ENCODE results near the gene NF2.
"Not testable (repeated sequence)": the region's sequence is repeated elsewhere in the genome, so short reads cannot be mapped to it uniquely, and the experiment has no call there.

NF2 gene

GRCh38 chr22:29603358-29604075, at the start of gene NF2:
Gene NF2 (plus strand): TSS chr22:29603633. CDS start chr22:29603999, 366 bp downstream.
- Histone ChIP-seq H3K9ac (ENCODE audit: low read depth in 1 of 2, low read length in 2 of 2) (peak within 1 kb of the TSS; percentile 95 to 97), H3K4me3 (ENCODE audit: low read length in 2 of 2) (peak within 1 kb of the TSS; percentile 75 to 92), H3K9me3 (ENCODE audit: control insufficient read depth in 2 of 2, low read length in 2 of 2) (no peaks in the 10 kb centered on the region), H3K27me3 (ENCODE audit: control insufficient read depth in 2 of 2, insufficient read depth in 2 of 2, low read length in 2 of 2) (no peaks in the 10 kb centered on the region), H3K4me1 (ENCODE audit: control insufficient read depth in 2 of 2, insufficient read depth in 2 of 2, low read length in 2 of 2) (peaks cover 2 to 9% of the 10 kb centered on the region in 2 donors), H3K27ac (ENCODE audit: low read depth in 2 of 2, low read length in 2 of 2) (peak within 1 kb of the TSS; percentile 87 to 93), H3K36me3 (ENCODE audit: control insufficient read depth in 2 of 2, insufficient read depth in 2 of 2, low read length in 2 of 2) (peaks cover 0 to 3% of the 10 kb centered on the region in 2 donors)

GRCh38 chr22:29555065-29555644, 48.3 kb upstream of the NF2 start:
- peaks cover 6 to 9% of the 10 kb centered on the region in 2 donors for H3K4me1 ChIP-seq (ENCODE audit: control insufficient read depth in 2 of 2, insufficient read depth in 2 of 2, low read length in 2 of 2)
- H3K27ac ChIP-seq (ENCODE audit: low read depth in 2 of 2, low read length in 2 of 2): no peak overlapping the region
- no peaks in the 10 kb centered on the region for H3K9me3 ChIP-seq (ENCODE audit: control insufficient read depth in 2 of 2, low read length in 2 of 2)
- H3K4me3 ChIP-seq (ENCODE audit: low read length in 2 of 2): no peak overlapping the region
- no peak overlapping the region for H3K9ac ChIP-seq (ENCODE audit: low read depth in 1 of 2, low read length in 2 of 2)
- H3K36me3 ChIP-seq (ENCODE audit: control insufficient read depth in 2 of 2, insufficient read depth in 2 of 2, low read length in 2 of 2): peaks cover 26% of the 10 kb centered on the region in 2 donors
- H3K27me3 ChIP-seq (ENCODE audit: control insufficient read depth in 2 of 2, insufficient read depth in 2 of 2, low read length in 2 of 2): no peaks in the 10 kb centered on the region

GRCh38 chr22:29559030-29559429, 44.4 kb upstream of the NF2 start:
- H3K4me1 ChIP-seq (ENCODE audit: control insufficient read depth in 2 of 2, insufficient read depth in 2 of 2, low read length in 2 of 2): peaks cover 4 to 7% of the 10 kb centered on the region in 2 donors
- H3K9ac ChIP-seq (ENCODE audit: low read depth in 1 of 2, low read length in 2 of 2): no peak overlapping the region
- H3K36me3 ChIP-seq (ENCODE audit: control insufficient read depth in 2 of 2, insufficient read depth in 2 of 2, low read length in 2 of 2): peaks cover 40 to 44% of the 10 kb centered on the region in 2 donors

GRCh38 chr22:29559853-29560252, 43.6 kb upstream of the NF2 start:
- no peaks in the 10 kb centered on the region for H3K4me1 ChIP-seq (ENCODE audit: control insufficient read depth in 2 of 2, insufficient read depth in 2 of 2, low read length in 2 of 2)
- H3K9me3 ChIP-seq (ENCODE audit: control insufficient read depth in 2 of 2, low read length in 2 of 2): no peaks in the 10 kb centered on the region
- H3K27me3 ChIP-seq (ENCODE audit: control insufficient read depth in 2 of 2, insufficient read depth in 2 of 2, low read length in 2 of 2): no peaks in the 10 kb centered on the region
- H3K9ac ChIP-seq (ENCODE audit: low read depth in 1 of 2, low read length in 2 of 2): no peak overlapping the region
- no peak overlapping the region for H3K27ac ChIP-seq (ENCODE audit: low read depth in 2 of 2, low read length in 2 of 2)
- H3K36me3 ChIP-seq (ENCODE audit: control insufficient read depth in 2 of 2, insufficient read depth in 2 of 2, low read length in 2 of 2): peaks cover 40 to 44% of the 10 kb centered on the region in 2 donors
- H3K4me3 ChIP-seq (ENCODE audit: low read length in 2 of 2): no peak overlapping the region

More at GRCh38 chr22:29559030-29559429, 44.4 kb upstream of the NF2 start:
- Histone ChIP-seq H3K27me3 (ENCODE audit: control insufficient read depth in 2 of 2, insufficient read depth in 2 of 2, low read length in 2 of 2) (no peaks in the 10 kb centered on the region), H3K9me3 (ENCODE audit: control insufficient read depth in 2 of 2, low read length in 2 of 2) (no peaks in the 10 kb centered on the region), H3K4me3 (ENCODE audit: low read length in 2 of 2) (no peak overlapping the region), H3K27ac (ENCODE audit: low read depth in 2 of 2, low read length in 2 of 2) (no peak overlapping the region)

GRCh38 chr22:29563652-29564460, 39.6 kb upstream of the NF2 start:
- no peak overlapping the region for H3K27ac ChIP-seq (ENCODE audit: low read depth in 2 of 2, low read length in 2 of 2)
- H3K4me3 ChIP-seq (ENCODE audit: low read length in 2 of 2): no peak overlapping the region
- no peaks in the 10 kb centered on the region for H3K27me3 ChIP-seq (ENCODE audit: control insufficient read depth in 2 of 2, insufficient read depth in 2 of 2, low read length in 2 of 2)
- H3K9me3 ChIP-seq (ENCODE audit: control insufficient read depth in 2 of 2, low read length in 2 of 2): no peaks in the 10 kb centered on the region
- peaks cover 27 to 36% of the 10 kb centered on the region in 2 donors for H3K36me3 ChIP-seq (ENCODE audit: control insufficient read depth in 2 of 2, insufficient read depth in 2 of 2, low read length in 2 of 2)
- H3K4me1 ChIP-seq (ENCODE audit: control insufficient read depth in 2 of 2, insufficient read depth in 2 of 2, low read length in 2 of 2): no peaks in the 10 kb centered on the region
- no peak overlapping the region for H3K9ac ChIP-seq (ENCODE audit: low read depth in 1 of 2, low read length in 2 of 2)

GRCh38 chr22:29566513-29566912, 36.9 kb upstream of the NF2 start:
- H3K27me3 ChIP-seq (ENCODE audit: control insufficient read depth in 2 of 2, insufficient read depth in 2 of 2, low read length in 2 of 2); H3K27ac ChIP-seq (ENCODE audit: low read depth in 2 of 2, low read length in 2 of 2); H3K9me3 ChIP-seq (ENCODE audit: control insufficient read depth in 2 of 2, low read length in 2 of 2); H3K4me3 ChIP-seq (ENCODE audit: low read length in 2 of 2); H3K9ac ChIP-seq (ENCODE audit: low read depth in 1 of 2, low read length in 2 of 2); H3K4me1 ChIP-seq (ENCODE audit: control insufficient read depth in 2 of 2, insufficient read depth in 2 of 2, low read length in 2 of 2): not testable (repeated sequence)
- peaks cover 14 to 28% of the 10 kb centered on the region in 2 donors for H3K36me3 ChIP-seq (ENCODE audit: control insufficient read depth in 2 of 2, insufficient read depth in 2 of 2, low read length in 2 of 2)

- Histone ChIP-seq H3K27me3 (ENCODE audit: control insufficient read depth in 2 of 2, insufficient read depth in 2 of 2, low read length in 2 of 2) (no peaks in the 10 kb centered on the region), H3K9me3 (ENCODE audit: control insufficient read depth in 2 of 2, low read length in 2 of 2) (no peaks in the 10 kb centered on the region), H3K36me3 (ENCODE audit: control insufficient read depth in 2 of 2, insufficient read depth in 2 of 2, low read length in 2 of 2) (peaks cover 10 to 24% of the 10 kb centered on the region in 2 donors)
Measured at GRCh38 chr22:29567338-29567737, 36.1 kb upstream of the NF2 start.

GRCh38 chr22:29569011-29569678, 34.3 kb upstream of the NF2 start:
- H3K4me1 ChIP-seq (ENCODE audit: control insufficient read depth in 2 of 2, insufficient read depth in 2 of 2, low read length in 2 of 2): no peaks in the 10 kb centered on the region
- H3K36me3 ChIP-seq (ENCODE audit: control insufficient read depth in 2 of 2, insufficient read depth in 2 of 2, low read length in 2 of 2): peaks cover 10 to 21% of the 10 kb centered on the region in 2 donors
- H3K27me3 ChIP-seq (ENCODE audit: control insufficient read depth in 2 of 2, insufficient read depth in 2 of 2, low read length in 2 of 2): no peaks in the 10 kb centered on the region
- no peak overlapping the region for H3K4me3 ChIP-seq (ENCODE audit: low read length in 2 of 2)
- H3K9me3 ChIP-seq (ENCODE audit: control insufficient read depth in 2 of 2, low read length in 2 of 2): no peaks in the 10 kb centered on the region
- H3K9ac ChIP-seq (ENCODE audit: low read depth in 1 of 2, low read length in 2 of 2): no peak overlapping the region
- H3K27ac ChIP-seq (ENCODE audit: low read depth in 2 of 2, low read length in 2 of 2): no peak overlapping the region

More at GRCh38 chr22:29567338-29567737, 36.1 kb upstream of the NF2 start:
- H3K27ac ChIP-seq (ENCODE audit: low read depth in 2 of 2, low read length in 2 of 2): no peak overlapping the region
- H3K9ac ChIP-seq (ENCODE audit: low read depth in 1 of 2, low read length in 2 of 2): no peak overlapping the region
- no peak overlapping the region for H3K4me3 ChIP-seq (ENCODE audit: low read length in 2 of 2)
- no peaks in the 10 kb centered on the region for H3K4me1 ChIP-seq (ENCODE audit: control insufficient read depth in 2 of 2, insufficient read depth in 2 of 2, low read length in 2 of 2)

- Histone ChIP-seq H3K9ac (ENCODE audit: low read depth in 1 of 2, low read length in 2 of 2) (no peak overlapping the region), H3K4me3 (ENCODE audit: low read length in 2 of 2) (no peak overlapping the region), H3K27me3 (ENCODE audit: control insufficient read depth in 2 of 2, insufficient read depth in 2 of 2, low read length in 2 of 2) (no peaks in the 10 kb centered on the region), H3K27ac (ENCODE audit: low read depth in 2 of 2, low read length in 2 of 2) (no peak overlapping the region), H3K9me3 (ENCODE audit: control insufficient read depth in 2 of 2, low read length in 2 of 2) (no peaks in the 10 kb centered on the region), H3K4me1 (ENCODE audit: control insufficient read depth in 2 of 2, insufficient read depth in 2 of 2, low read length in 2 of 2) (no peaks in the 10 kb centered on the region), H3K36me3 (ENCODE audit: control insufficient read depth in 2 of 2, insufficient read depth in 2 of 2, low read length in 2 of 2) (peaks cover 10 to 18% of the 10 kb centered on the region in 2 donors)
Measured at GRCh38 chr22:29570456-29570855, 33.0 kb upstream of the NF2 start.
